Right lobe of liver (tissue), 6 donors: ENCODE results near the gene TOM1. TPM values are rescaled to one million over a fixed set of nuclear protein-coding genes. Genes with fewer than 3 reads are reported as not detected.
"Not testable (repeated sequence)": the region's sequence is repeated elsewhere in the genome, so short reads cannot be mapped to it uniquely, and the experiment has no call there.

Experiments used
- ATAC-seq, 4 donors: fragments of 200-7000 bp; cut with Tn5 transposase; one replicate each; pipeline ENCODE4 v1.9.1; 2020; ENCODE audit warnings: mild to moderate bottlenecking in 4 of 4, moderate library complexity in 4 of 4
- DNase-seq, 3 donors: peaks; one replicate each; pipeline ENCODE4 v3.0.0-alpha.2; 2020
- H3K27ac ChIP-seq, 3 donors: fragments of 200-600 bp; one replicate each; pipeline ENCODE4 v1.8.0; 2022
- H3K27me3 ChIP-seq, 2 donors: fragments of 200-600 bp; one replicate each; pipeline ENCODE4 v1.8.0; 2022
- H3K36me3 ChIP-seq, 4 donors: fragments of 200-600 bp; sonication (generic) in 1 of 4; one replicate each; pipeline versions ENCODE4 v1.5.1 to v1.8.0; 2017 to 2022; ENCODE audit warnings: control low read depth in 1 of 4
- H3K4me1 ChIP-seq, 4 donors: fragments of 200-600 bp; sonication (generic) in 1 of 4; one replicate each; pipeline versions ENCODE4 v1.5.1 to v1.8.0; 2017 to 2022; ENCODE audit warnings: control low read depth in 1 of 4
- H3K4me3 ChIP-seq, 3 donors: fragments of 200-600 bp; one replicate each; pipeline ENCODE4 v1.8.0; 2022
- H3K9me3 ChIP-seq, 4 donors: fragments of 200-600 bp; sonication (generic) in 1 of 4; one replicate each; pipeline versions ENCODE4 v1.5.1 to v1.8.0; 2017 to 2022; ENCODE audit warnings: control low read depth in 1 of 4
- POLR2A ChIP-seq: fragments of 450-650 bp; IDR thresholded peaks from one replicate; pipeline ENCODE4 v1.6.1; 2017; ENCODE audit warnings: antibody characterized with exemption, mild to moderate bottlenecking
- WGBS: methylation state at CpG from one replicate; pipeline ENCODE4 v1.1.6; 2018; ENCODE audit warnings: low coverage, low lambda C conversion rate; ENCODE audit not compliant: insufficient coverage; ENCODE audit errors: missing lambda C conversion rate; 5-methylcytosine and 5-hydroxymethylcytosine counted together
- intact Hi-C, 2 donors: fragments of 100-400 bp; cut with DNase I; formaldehyde crosslinking; loops; one replicate each; pipeline versions ENCODE4 v1.11.2 to v1.14.1; 2022
- total RNA-seq, 6 experiments: library from RNA; depleted of rRNA in 2 of 6; stranded (reverse); fragments of >200 nt in 2 of 6; fragmentation: NEBNext Ultra II Directional in 3 of 6; extraction: Animal tissue kit (Norgen Biotek cat#: 25700) in 3 of 6; gene quantifications; one replicate each; pipeline versions ENCODE4 v1.1.0 to v1.2.4, GENCODE V29; 2016 to 2023
- TF ChIP-seq, protein P1 (sequence below), 4 donors: fragments of 200-600 bp in 3 of 4; fragments of 450-650 bp in 1 of 4; IDR thresholded peaks; one replicate each; pipeline versions ENCODE4 v1.5.1 to v1.8.0; 2016 to 2022; ENCODE audit warnings: antibody characterized with exemption in 4 of 4, mild to moderate bottlenecking in 2 of 4
- donor health status: DM: no; HTN: yes; CAD: no.
- donor health status: DM: no; HTN: no; CAD: no.
- donor health status: DM: no; HTN: no; CAD: no.
- donor health status: DM: no; HTN: yes; CAD: no.
- donor health status: DM: no; HTN: yes; CAD: no.

TOM1 gene
- total RNA-seq, 6 experiments from 2014 or later = 45.0 to 124 (median 54.0) TPM

DNA sequence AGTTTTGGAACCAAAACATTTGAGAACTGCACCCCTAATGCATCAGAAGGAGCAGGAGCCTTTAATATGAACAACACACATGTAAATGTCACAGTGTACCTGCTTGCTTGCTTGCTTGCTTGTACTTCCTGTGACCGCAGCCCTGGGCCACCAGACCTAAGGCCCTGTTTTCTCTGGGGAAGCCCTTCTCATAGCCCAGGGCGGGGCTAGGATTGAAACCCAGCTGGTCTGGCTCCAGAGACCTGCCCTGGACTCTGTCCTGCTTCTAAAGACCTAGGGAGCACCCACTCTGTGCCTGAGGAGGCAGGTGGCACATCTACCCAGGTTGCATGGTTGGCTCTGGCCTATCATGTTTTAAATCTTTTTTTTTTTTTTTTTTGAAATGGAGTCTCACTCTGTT, 92.7 kb downstream of the TOM1 start:
- H3K9me3 ChIP-seq = no peaks in the 10 kb centered on the region
- TF ChIP-seq, protein P1, sequence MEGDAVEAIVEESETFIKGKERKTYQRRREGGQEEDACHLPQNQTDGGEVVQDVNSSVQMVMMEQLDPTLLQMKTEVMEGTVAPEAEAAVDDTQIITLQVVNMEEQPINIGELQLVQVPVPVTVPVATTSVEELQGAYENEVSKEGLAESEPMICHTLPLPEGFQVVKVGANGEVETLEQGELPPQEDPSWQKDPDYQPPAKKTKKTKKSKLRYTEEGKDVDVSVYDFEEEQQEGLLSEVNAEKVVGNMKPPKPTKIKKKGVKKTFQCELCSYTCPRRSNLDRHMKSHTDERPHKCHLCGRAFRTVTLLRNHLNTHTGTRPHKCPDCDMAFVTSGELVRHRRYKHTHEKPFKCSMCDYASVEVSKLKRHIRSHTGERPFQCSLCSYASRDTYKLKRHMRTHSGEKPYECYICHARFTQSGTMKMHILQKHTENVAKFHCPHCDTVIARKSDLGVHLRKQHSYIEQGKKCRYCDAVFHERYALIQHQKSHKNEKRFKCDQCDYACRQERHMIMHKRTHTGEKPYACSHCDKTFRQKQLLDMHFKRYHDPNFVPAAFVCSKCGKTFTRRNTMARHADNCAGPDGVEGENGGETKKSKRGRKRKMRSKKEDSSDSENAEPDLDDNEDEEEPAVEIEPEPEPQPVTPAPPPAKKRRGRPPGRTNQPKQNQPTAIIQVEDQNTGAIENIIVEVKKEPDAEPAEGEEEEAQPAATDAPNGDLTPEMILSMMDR (IDR thresholded peaks at IDR 0.05) = no peak
- no peak for TF ChIP-seq POLR2A
- DNase-seq (peak; percentile 44 to 70 (median 68)), ATAC-seq (peak; percentile 27 to 71 (median 62))
- WGBS = 45% methylated on average over 2 of the region's 2 CpGs
- intact Hi-C loops = no loop called here
- peaks cover under 1 to 26% (median 2%) of the 10 kb centered on the region in 4 donors for H3K36me3 ChIP-seq
- H3K27ac ChIP-seq = no peak overlapping the region
- peaks cover 0 to 39% (median 21%) of the 10 kb centered on the region in 4 donors for H3K4me1 ChIP-seq
- no peaks in the 10 kb centered on the region for H3K27me3 ChIP-seq
- no peak overlapping the region for H3K4me3 ChIP-seq

DNA sequence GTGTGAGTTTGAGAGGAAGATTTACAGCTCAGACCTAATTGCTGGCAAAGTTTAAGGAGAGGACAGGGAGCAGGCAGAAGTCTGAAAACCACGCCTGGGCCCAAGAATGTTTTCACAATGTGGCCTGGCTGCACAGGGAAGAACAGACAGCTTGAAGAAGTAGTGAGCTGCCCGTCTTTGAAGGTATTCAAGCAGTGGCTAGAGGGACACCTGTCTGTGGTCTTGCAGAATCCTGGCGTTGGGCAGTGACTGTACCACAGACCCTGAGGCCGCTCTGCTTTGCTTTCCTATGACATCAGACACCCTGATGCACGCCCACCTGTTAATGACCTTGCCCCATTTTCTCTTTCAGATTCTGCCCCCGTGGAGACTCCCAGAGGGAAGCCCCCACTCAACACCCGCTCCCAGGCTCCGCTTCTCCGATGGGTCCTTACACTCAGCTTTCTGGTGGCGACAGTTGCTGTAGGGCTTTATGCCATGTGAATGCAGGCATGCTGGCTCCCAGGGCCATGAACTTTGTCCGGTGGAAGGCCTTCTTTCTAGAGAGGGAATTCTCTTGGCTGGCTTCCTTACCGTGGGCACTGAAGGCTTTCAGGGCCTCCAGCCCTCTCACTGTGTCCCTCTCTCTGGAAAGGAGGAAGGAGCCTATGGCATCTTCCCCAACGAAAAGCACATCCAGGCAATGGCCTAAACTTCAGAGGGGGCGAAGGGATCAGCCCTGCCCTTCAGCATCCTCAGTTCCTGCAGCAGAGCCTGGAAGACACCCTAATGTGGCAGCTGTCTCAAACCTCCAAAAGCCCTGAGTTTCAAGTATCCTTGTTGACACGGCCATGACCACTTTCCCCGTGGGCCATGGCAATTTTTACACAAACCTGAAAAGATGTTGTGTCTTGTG, 93.7 kb downstream of the TOM1 start:
- WGBS = 42% methylated on average over 10 of the region's 16 CpGs
- Histone ChIP-seq H3K9me3 (no peaks in the 10 kb centered on the region), H3K27ac (peak overlapping the region in 1 of 3 donors; percentile 43), H3K27me3 (no peaks in the 10 kb centered on the region), H3K4me1 (peaks cover 0 to 49% (median 27%) of the 10 kb centered on the region in 4 donors), H3K36me3 (peaks cover 0 to 16% (median 0%) of the 10 kb centered on the region in 4 donors), H3K4me3 (no peak overlapping the region)
- TF ChIP-seq, protein P1 (IDR thresholded peaks at IDR 0.05) = no peak
- no peak for TF ChIP-seq POLR2A
- peak in 2 of 3 donors; percentile 72 to 76 for DNase-seq
- intact Hi-C loops = no loop called here
- ATAC-seq = peak; percentile 25 to 61 (median 58)

- DNase-seq (no peak), ATAC-seq (no peak)
- TF ChIP-seq, protein P1 (IDR thresholded peaks at IDR 0.05) = no peak
- TF ChIP-seq POLR2A = no peak
- Histone ChIP-seq H3K4me3 (no peak overlapping the region), H3K9me3 (no peaks in the 10 kb centered on the region), H3K27me3 (no peaks in the 10 kb centered on the region), H3K4me1 (peaks cover 0 to 50% (median 28%) of the 10 kb centered on the region in 4 donors), H3K27ac (peak overlapping the region in 1 of 3 donors; percentile 43), H3K36me3 (peaks cover 0 to 16% (median 0%) of the 10 kb centered on the region in 4 donors)
- 14% methylated on average over 4 of the region's 4 CpGs for WGBS
- intact Hi-C loops = no loop called here
These were observed 94.3 kb downstream of the TOM1 start for GRCh38 chr22:35394011-35394312.

GRCh38 chr22:35394810-35395563, 95.3 kb downstream of the TOM1 start:
- no peak overlapping the region for H3K4me3 ChIP-seq
- peak overlapping the region in 1 of 3 donors; percentile 43 for H3K27ac ChIP-seq
- no peak for TF ChIP-seq POLR2A
- TF ChIP-seq, protein P1 (IDR thresholded peaks at IDR 0.05) = no peak
- WGBS = 82% methylated on average over 3 of the region's 5 CpGs
- peaks cover 0 to 50% (median 28%) of the 10 kb centered on the region in 4 donors for H3K4me1 ChIP-seq
- no peaks in the 10 kb centered on the region for H3K9me3 ChIP-seq
- DNase-seq = no peak
- intact Hi-C loops = no loop called here
- no peak for ATAC-seq
- no peaks in the 10 kb centered on the region for H3K27me3 ChIP-seq
- peaks cover 0 to 10% (median 0%) of the 10 kb centered on the region in 4 donors for H3K36me3 ChIP-seq

- intact Hi-C loops, H3K36me3 ChIP-seq, H3K9me3 ChIP-seq, DNase-seq, H3K4me3 ChIP-seq, H3K27me3 ChIP-seq, ATAC-seq: not testable (repeated sequence)
- H3K4me1 ChIP-seq = peaks cover 0 to 54% (median 28%) of the 10 kb centered on the region in 4 donors
- H3K27ac ChIP-seq = peak overlapping the region; percentile 61 to 79 (median 69)
- WGBS = 78% methylated on average over 6 of the region's 6 CpGs
These were observed 96.9 kb downstream of the TOM1 start for GRCh38 chr22:35396622-35397021.
